NB4 (cell line): ENCODE results near the gene PPM1F.
"Not testable (repeated sequence)": the region's sequence is repeated elsewhere in the genome, so short reads cannot be mapped to it uniquely, and the experiment has no call there.

Source experiments
- DNase-seq: peaks from one replicate; pipeline ENCODE4 v3.0.0; 2010; ENCODE audit warnings: low read depth
- H3K4me3 ChIP-seq: one replicate; pipeline ENCODE4 v1.5.1; 2011; ENCODE audit warnings: mild to moderate bottlenecking, low read depth, low read length, moderate library complexity
- CTCF ChIP-seq: IDR thresholded peaks from one replicate; pipeline ENCODE4 v1.5.1; 2012; ENCODE audit warnings: low read depth, low read length
- MYC ChIP-seq: IDR thresholded peaks from 2 replicates; pipeline ENCODE4 v1.6.1; 2011; ENCODE audit warnings: low read depth, low read length
- POLR2A ChIP-seq: IDR thresholded peaks from 2 replicates; pipeline ENCODE4 v1.6.1; 2011; ENCODE audit warnings: mild to moderate bottlenecking; ENCODE audit not compliant: insufficient read length; ENCODE audit errors: extremely low read depth
- TF ChIP-seq, protein P1 (sequence below): IDR thresholded peaks from 2 replicates; pipeline ENCODE4 v1.6.1; 2011; ENCODE audit warnings: low read depth, low read length

The PPM1F gene

DNA sequence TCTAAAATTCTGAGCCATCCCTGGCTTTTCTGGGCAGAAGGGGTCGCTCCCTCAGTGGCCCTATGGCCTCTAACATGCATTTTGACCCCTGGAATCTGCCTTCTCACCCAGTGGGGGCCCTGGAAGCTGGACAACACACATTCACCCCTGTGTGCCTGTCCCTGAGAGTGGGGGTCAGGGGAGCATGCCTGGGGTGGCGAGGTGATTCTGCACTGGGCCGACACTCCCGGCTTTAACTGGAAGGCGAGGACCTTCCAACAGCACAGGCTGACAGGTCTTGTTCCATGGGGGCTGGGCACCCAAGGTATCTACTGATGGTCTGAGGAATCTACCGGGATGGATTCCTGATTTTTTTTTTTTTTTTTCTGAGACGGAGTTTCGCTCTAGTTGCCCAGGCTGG is 10.7 kb downstream of the PPM1F start:
- H3K4me3 ChIP-seq: no peak overlapping the region
- TF ChIP-seq MYC (no peak), CTCF (no peak), POLR2A (no peak)
- TF ChIP-seq, protein P1, sequence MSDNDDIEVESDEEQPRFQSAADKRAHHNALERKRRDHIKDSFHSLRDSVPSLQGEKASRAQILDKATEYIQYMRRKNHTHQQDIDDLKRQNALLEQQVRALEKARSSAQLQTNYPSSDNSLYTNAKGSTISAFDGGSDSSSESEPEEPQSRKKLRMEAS: no peak
- no peak for DNase-seq

- TF ChIP-seq POLR2A (no peak), MYC (no peak), CTCF (no peak)
- TF ChIP-seq, protein P1: no peak
- H3K4me3 ChIP-seq: no peak overlapping the region
- peak; percentile 78 for DNase-seq
Measured at GRCh38 chr22:21940521-21940920, 12.1 kb downstream of the PPM1F start.

GRCh38 chr22:21939935-21940334 is 12.7 kb downstream of the PPM1F start:
- not testable (repeated sequence) for H3K4me3 ChIP-seq, DNase-seq

- TF ChIP-seq MYC (no peak), CTCF (no peak), POLR2A (no peak)
- TF ChIP-seq, protein P1: no peak
- peak; percentile 79 for DNase-seq
- H3K4me3 ChIP-seq: no peak overlapping the region
Measured at GRCh38 chr22:21939461-21939913, 13.2 kb downstream of the PPM1F start.

- no peak for DNase-seq
- TF ChIP-seq, protein P1: no peak
- TF ChIP-seq POLR2A: no peak
- TF ChIP-seq MYC: no peak
- no peak for TF ChIP-seq CTCF
- H3K4me3 ChIP-seq: no peak overlapping the region
Measured at GRCh38 chr22:21938906-21939305, 13.7 kb downstream of the PPM1F start.

DNA sequence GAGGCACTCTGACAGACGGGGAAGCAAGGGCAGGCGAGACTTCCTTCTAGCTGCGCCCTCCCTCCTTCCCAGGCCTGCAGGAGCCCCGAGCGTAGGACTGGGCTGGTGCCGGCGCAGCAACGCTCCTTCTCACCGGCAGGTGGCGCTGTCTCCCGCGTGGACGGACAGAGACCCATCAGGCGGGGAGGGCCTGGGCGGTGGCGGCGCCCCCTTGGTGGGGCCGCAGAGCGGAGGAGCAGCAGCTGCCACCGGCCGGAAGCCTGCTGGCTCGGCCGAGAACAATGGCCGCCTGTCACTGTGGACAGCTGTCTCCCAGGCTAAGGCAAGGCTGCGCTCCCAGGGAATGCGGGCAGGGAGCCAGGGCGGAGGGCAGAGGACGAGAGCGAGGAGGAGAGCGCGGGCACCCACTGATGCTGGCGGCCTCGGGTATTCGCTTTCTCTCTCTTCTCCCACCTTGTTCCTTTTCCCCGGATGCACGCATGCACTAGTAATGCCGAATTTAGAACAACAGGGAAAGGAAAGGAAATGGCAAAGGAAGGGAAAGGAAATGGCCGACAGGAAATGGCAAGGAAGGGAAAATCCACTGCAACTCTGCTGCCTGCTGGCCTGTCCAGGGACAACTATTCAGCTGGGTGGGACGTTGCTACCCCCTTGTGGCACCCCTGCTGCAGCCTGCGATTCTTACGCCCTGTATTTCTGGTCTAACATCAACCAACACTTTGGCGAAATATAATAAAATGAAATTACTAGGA is 14.4 kb downstream of the PPM1F start:
- H3K4me3 ChIP-seq: peak overlapping the region; percentile 38
- peak; percentile 96 for DNase-seq
- TF ChIP-seq POLR2A: no peak
- peak; percentile 67; the same call in 1 of the 2 replicates for TF ChIP-seq MYC
- TF ChIP-seq, protein P1: peak; percentile 67
- peak; percentile 85 for TF ChIP-seq CTCF
